Common myeloid progenitor, CD34-positive (primary cell): Measurements from ENCODE around the gene AKIRIN1.
"Not testable (repeated sequence)": the region's sequence is repeated elsewhere in the genome, so short reads cannot be mapped to it uniquely, and the experiment has no call there.

Source experiments
- CTCF ChIA-PET: fragments of 350-600 bp; sonication (Branson Sonifier 250); formaldehyde crosslinking; loops from one replicate; lab custom pipeline; 2021; ENCODE audit warnings: antibody characterized with exemption; lab: Charles Lee
- POLR2A ChIA-PET: fragments of 350-600 bp; sonication (Branson Sonifier 250); formaldehyde crosslinking; loops from one replicate; lab custom pipeline; 2021; ENCODE audit warnings: antibody characterized with exemption; lab: Charles Lee
- DNase-seq, 3 donors: peaks; one replicate each; pipeline versions ENCODE4 v3.0.0 to v3.0.0-alpha.2; 2013
- H3K27ac ChIP-seq, 2 experiments: 1 replicate in 1 of 2; 2 replicates in 1 of 2; pipeline ENCODE4 v1.7.0; 2013; ENCODE audit warnings: inconsistent platforms in 2 of 2, low read length in 2 of 2, mild to moderate bottlenecking in 2 of 2, low read depth in 1 of 2, moderate library complexity in 1 of 2; ENCODE audit not compliant: severe bottlenecking in 2 of 2, insufficient read depth in 1 of 2, poor library complexity in 1 of 2
- H3K27me3 ChIP-seq, 5 experiments: replicated peaks in 2 of 5; 1 replicate in 3 of 5; 2 replicates in 2 of 5; pipeline versions ENCODE4 v1.6.1 to v1.7.0; 2013; ENCODE audit warnings: low read length in 4 of 5, mild to moderate bottlenecking in 2 of 5, moderate library complexity in 2 of 5, inconsistent platforms in 1 of 5; ENCODE audit not compliant: insufficient read depth in 5 of 5, control insufficient read depth in 4 of 5
- H3K36me3 ChIP-seq, 4 experiments: 1 replicate in 2 of 4; 2 replicates in 2 of 4; pipeline versions ENCODE4 v1.6.1 to v1.7.0; 2013; ENCODE audit warnings: low read length in 3 of 4, control low read depth in 1 of 4, mild to moderate bottlenecking in 1 of 4; ENCODE audit not compliant: control insufficient read depth in 4 of 4, insufficient read depth in 4 of 4
- H3K4me1 ChIP-seq, 4 experiments: 1 replicate in 3 of 4; 2 replicates in 1 of 4; pipeline versions ENCODE4 v1.6.1 to v1.7.1; 2013; ENCODE audit warnings: low read length in 3 of 4, mild to moderate bottlenecking in 3 of 4, control low read depth in 1 of 4, inconsistent platforms in 1 of 4, moderate library complexity in 1 of 4; ENCODE audit not compliant: control insufficient read depth in 4 of 4, insufficient read depth in 4 of 4; ENCODE audit errors: control extremely low read depth in 1 of 4
- H3K4me3 ChIP-seq, 7 experiments: 1 replicate in 4 of 7; 2 replicates in 3 of 7; pipeline versions ENCODE4 v1.5.1 to v1.7.0; 2013; ENCODE audit warnings: mild to moderate bottlenecking in 7 of 7, low read length in 6 of 7, moderate library complexity in 6 of 7, inconsistent platforms in 2 of 7, low read depth in 2 of 7, control low read depth in 1 of 7; ENCODE audit not compliant: insufficient read depth in 4 of 7, control insufficient read depth in 1 of 7; ENCODE audit errors: extremely low read depth in 1 of 7
- H3K9me3 ChIP-seq, 5 experiments: 1 replicate in 4 of 5; 2 replicates in 1 of 5; pipeline versions ENCODE4 v1.6.1 to v1.7.1; 2013; ENCODE audit warnings: low read length in 4 of 5, mild to moderate bottlenecking in 2 of 5, inconsistent platforms in 1 of 5, low read depth in 1 of 5, moderate library complexity in 1 of 5; ENCODE audit not compliant: control insufficient read depth in 4 of 5, insufficient read depth in 2 of 5; ENCODE audit errors: control extremely low read depth in 1 of 5
- WGBS: methylation state at CpG from one replicate; pipeline ENCODE4 v1.1.5; 2013; ENCODE audit not compliant: insufficient coverage; 5-methylcytosine and 5-hydroxymethylcytosine counted together

Gene AKIRIN1

DNA sequence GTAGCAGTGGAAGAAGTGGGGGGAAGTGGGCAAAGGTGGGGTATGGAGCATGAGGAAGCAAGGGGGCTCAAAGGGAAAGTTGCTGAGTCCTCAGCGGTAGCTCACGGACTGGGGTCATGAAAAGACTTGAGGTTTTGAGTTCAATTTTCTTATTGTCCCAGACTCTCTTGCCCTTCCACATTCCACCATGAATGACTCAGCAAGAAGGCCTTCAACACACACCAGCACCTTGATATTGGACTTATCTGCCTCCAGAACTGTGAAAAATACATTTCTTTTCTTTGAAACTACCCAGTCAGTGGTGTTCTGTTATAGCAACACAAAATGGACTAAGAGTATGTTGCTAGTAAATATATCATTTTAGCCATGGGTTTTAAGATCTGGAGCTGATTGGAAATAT is 32.1 kb upstream of the AKIRIN1 start:
- ChIA-PET CTCF (no interaction called here), POLR2A (no interaction called here)
- Histone ChIP-seq H3K27ac (no peak overlapping the region), H3K4me3 (no peak overlapping the region), H3K9me3 (no peaks in the 10 kb centered on the region), H3K4me1 (peaks cover 0 to 5% (median 0%) of the 10 kb centered on the region in 4 experiments), H3K36me3 (no peaks in the 10 kb centered on the region), H3K27me3 (no peaks in the 10 kb centered on the region)
- DNase-seq: peak in 1 of 3 donors; percentile 10
- no CpG with 5 or more reads among the region's 2 CpGs for WGBS

- 95% methylated on average over 3 of the region's 3 CpGs for WGBS
- no peaks in the 10 kb centered on the region for H3K27me3 ChIP-seq
- ChIA-PET POLR2A (no interaction called here), CTCF (no interaction called here)
- H3K27ac ChIP-seq: no peak overlapping the region
- H3K9me3 ChIP-seq: no peaks in the 10 kb centered on the region
- peaks cover 0 to 5% (median 0%) of the 10 kb centered on the region in 4 experiments for H3K4me1 ChIP-seq
- H3K4me3 ChIP-seq: no peak overlapping the region
- DNase-seq: no peak
- H3K36me3 ChIP-seq: no peaks in the 10 kb centered on the region
Observed at GRCh38 chr1:38962113-38962512, 29.0 kb upstream of the AKIRIN1 start.

GRCh38 chr1:38962560-38962959 is 28.5 kb upstream of the AKIRIN1 start:
- Histone ChIP-seq H3K4me3 (no peak overlapping the region), H3K36me3 (no peaks in the 10 kb centered on the region), H3K27ac (no peak overlapping the region), H3K27me3 (no peaks in the 10 kb centered on the region), H3K4me1 (peaks cover 0 to 5% (median 0%) of the 10 kb centered on the region in 4 experiments), H3K9me3 (no peaks in the 10 kb centered on the region)
- ChIA-PET POLR2A (no interaction called here), CTCF (no interaction called here)
- WGBS: 65% methylated on average over 4 of the region's 7 CpGs
- no peak for DNase-seq

DNA sequence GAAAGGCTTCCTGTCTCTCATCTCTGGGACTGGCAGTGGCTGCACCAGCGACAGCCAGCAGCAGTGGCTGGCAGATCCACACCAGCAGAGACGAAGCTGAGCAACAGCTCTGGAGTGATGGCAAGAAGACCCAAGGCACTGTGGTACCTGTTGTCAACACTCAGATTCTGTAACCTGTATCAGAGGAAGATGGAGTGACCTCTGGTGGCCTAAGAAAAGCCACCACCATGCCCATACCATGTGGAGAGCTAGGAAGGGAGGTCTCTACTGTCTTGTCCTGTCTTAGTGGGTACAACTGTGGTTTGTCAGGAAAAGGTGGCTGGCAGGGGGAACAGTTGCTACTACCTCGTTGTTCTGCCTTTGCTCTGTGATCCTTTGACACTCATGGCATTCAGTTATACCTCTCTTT is 26.9 kb upstream of the AKIRIN1 start:
- Histone ChIP-seq H3K27me3 (no peaks in the 10 kb centered on the region), H3K4me1 (peaks cover 0 to 5% (median 0%) of the 10 kb centered on the region in 4 experiments), H3K9me3 (no peaks in the 10 kb centered on the region), H3K36me3 (no peaks in the 10 kb centered on the region), H3K4me3 (no peak overlapping the region), H3K27ac (no peak overlapping the region)
- CTCF ChIA-PET: interaction anchor here (1.3 kb wide), 1 partner anchor 122 kb away, joined by 3 read pairs; no protein-coding TSS in a partner anchor
- 74% methylated on average over 2 of the region's 3 CpGs for WGBS
- peak; percentile 11 to 24 (median 22) for DNase-seq
- POLR2A ChIA-PET: interaction anchor here (0.6 kb wide), 1 partner anchor 32 kb away, joined by 3 read pairs; no protein-coding TSS in a partner anchor

DNA sequence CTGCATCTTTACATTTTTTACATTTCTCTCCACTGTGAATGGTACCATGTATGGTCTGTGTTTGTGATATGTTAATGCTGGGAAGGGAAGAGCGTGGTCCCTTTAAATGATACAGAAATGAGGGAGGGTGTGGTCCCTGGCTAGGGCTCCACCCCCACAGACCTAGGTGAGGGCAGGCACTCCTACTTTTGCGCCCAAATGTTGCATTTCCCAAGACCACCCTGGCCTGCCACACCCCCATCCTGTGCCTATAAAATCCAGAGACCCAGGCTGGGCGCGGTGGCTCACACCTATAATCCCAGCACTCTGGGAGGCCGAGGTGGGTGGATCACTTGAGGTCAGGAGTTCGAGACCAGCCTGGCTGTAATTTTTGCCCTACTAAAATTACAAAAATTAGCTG is 17.9 kb upstream of the AKIRIN1 start:
- WGBS: 58% methylated on average over 3 of the region's 6 CpGs
- H3K9me3 ChIP-seq, CTCF ChIA-PET, H3K27ac ChIP-seq, H3K27me3 ChIP-seq, POLR2A ChIA-PET, H3K36me3 ChIP-seq, H3K4me3 ChIP-seq, DNase-seq, H3K4me1 ChIP-seq: not testable (repeated sequence)

DNA sequence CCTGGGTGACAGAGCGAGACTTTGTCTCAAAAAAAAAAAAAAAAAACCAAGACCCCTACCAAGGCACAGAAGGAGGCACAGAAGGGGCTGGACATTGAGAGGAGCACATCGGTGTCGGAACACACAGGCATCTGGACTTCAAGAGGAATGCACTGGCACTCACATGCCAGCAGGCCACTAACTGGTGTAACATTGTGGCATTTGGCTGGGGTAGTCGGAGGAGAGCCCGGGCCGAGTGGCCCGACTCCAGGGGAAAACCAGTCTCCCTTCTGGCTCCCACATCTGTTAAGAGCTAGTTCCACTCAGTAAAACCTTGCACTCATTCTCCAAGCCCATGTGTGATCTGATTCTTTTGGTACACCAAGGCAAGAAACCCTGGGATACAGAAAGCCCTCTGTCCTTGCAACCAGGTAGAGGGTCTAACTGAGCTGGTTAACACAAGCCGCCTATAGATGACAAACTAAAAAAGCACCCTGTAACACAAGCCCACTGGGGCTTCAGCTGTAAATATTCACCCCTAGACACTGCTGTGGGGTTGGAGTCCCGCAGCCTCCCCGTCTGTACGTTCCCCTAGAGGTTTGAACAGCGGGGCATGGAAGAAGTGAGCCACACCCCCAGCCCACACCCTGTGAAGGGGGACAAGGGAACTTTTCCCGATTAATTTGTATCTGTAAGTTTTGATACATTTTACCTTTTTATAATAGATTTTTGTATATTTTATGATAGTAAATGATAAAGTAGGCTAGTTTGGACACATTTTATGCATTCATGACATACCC is 17.2 kb upstream of the AKIRIN1 start:
- H3K4me1 ChIP-seq: no peaks in the 10 kb centered on the region
- no peak for DNase-seq
- no peak overlapping the region for H3K27ac ChIP-seq
- no peaks in the 10 kb centered on the region for H3K27me3 ChIP-seq
- H3K9me3 ChIP-seq: peaks cover 0 to 9% (median 5%) of the 10 kb centered on the region in 5 experiments
- no peaks in the 10 kb centered on the region for H3K36me3 ChIP-seq
- CTCF ChIA-PET: no interaction called here
- POLR2A ChIA-PET: no interaction called here
- WGBS: 96% methylated on average over 9 of the region's 13 CpGs
- no peak overlapping the region for H3K4me3 ChIP-seq

GRCh38 chr1:38977399-38978244 is 13.5 kb upstream of the AKIRIN1 start:
- POLR2A ChIA-PET, H3K27me3 ChIP-seq, CTCF ChIA-PET, H3K9me3 ChIP-seq, H3K4me3 ChIP-seq, H3K4me1 ChIP-seq, H3K36me3 ChIP-seq, H3K27ac ChIP-seq: not testable (repeated sequence)
- 85% methylated on average over 8 of the region's 12 CpGs for WGBS
- peak in 1 of 3 donors; percentile 33 for DNase-seq
